HG03342 (cell line): ENCODE measurements around the gene MEF2A.

ENCODE experiments used
- ATAC-seq: cut with Tn5 transposase; IDR thresholded peaks from one replicate; pipeline ENCODE4 v1.9.1; 2021; ENCODE audit warnings: mild to moderate bottlenecking, moderate library complexity; ENCODE audit not compliant: unreplicated experiment

MEF2A gene

GRCh38 chr15:99696096-99696495 is 130.3 kb downstream of the MEF2A start:
- no peak for ATAC-seq

DNA sequence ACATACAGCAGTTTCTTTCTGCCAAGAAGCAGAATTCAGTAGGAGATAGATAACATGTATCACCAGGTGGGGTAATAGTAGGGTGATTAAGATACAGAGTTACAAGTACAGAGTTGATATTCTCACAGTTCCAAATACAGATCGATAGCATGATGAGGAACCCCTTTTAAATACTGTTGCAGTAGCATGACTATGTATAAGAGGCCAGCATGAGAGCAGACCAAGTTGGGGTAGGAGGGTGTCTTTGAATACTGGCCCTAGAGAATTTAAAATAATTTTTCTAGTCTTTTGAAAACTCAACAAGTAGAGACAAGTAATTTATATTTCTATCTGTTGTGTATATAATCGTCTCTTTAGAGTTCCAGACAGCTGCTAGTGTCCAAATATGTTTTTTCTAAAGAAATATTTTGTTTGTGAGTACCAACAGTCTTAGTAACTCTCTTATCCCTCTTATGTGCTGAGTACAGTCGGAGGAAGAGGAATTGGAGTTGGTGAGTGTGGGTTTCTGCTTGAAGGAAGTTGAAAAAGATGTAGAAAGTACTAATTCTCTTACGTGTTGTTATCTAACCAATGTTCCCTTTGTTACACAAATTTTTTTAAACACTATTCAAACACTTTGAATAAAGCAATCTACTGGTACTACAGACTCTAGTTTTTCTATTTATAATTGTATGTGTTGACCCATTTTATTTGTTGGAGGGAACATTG is 137.3 kb downstream of the MEF2A start:
- no peak for ATAC-seq

DNA sequence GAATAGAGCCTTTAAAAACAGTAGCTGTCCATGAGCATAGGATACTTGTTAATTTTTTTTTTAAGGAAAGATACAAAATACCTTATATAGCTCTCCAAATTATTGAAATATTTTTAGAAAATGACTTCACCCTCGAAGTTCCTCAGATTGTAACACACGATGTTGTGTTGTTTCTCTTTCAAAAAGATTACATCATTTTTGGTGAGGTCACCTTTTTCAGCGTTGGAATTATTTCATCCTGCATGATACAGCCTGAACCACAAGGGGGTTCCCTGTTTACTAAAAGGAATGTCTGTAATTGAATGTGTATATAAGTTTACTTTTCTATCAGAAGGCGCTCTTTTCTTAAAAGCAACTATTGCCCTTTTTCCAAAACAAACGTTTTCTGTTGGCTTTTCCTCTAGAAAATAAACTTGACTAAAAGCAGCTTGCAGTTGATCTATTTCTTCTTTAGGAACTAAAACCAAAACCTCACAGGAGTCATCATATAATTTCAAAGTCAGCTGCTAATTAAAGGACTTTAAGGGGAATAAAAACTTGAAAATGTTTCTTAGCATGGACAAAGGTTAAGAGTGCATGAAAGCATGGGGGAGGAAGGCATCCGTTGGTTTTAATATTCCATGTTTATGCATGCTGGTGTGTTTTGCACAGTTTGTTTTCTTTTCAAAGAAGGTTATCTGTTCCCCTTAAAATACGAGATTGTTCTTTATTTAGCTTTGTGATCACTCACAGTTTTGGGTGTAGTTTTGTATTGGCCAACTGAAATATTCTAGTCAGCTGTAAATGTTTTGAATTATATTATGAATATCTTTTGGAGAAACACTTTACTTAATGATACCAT is 138.0 kb downstream of the MEF2A start:
- ATAC-seq = peak; percentile 71

- ATAC-seq = peak; percentile 69
These were observed 138.7 kb downstream of the MEF2A start for GRCh38 chr15:99704444-99704838.

GRCh38 chr15:99706557-99707303 is 140.9 kb downstream of the MEF2A start:
- ATAC-seq = no peak

GRCh38 chr15:99707473-99708270 is 141.9 kb downstream of the MEF2A start:
- ATAC-seq = no peak

DNA sequence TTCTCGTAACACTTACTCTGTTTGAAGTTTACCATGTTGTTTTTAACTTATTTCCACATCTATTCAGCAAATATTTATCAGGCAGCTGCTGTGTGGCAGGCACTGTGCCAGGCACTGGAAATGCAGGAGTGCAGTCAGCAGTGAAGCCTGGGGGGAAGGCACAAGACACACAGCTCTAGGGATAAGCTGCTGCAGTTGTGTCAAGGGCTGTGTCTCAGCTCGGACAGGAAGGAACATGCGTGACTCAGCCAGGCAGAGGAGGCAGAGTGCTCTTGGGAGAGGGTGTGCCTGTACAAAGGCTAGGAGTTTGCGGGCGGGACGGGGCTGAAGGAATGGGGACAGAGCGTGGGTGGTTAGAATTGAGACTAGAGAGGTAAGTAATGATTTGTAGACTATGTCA is 142.8 kb downstream of the MEF2A start:
- ATAC-seq = no peak

DNA sequence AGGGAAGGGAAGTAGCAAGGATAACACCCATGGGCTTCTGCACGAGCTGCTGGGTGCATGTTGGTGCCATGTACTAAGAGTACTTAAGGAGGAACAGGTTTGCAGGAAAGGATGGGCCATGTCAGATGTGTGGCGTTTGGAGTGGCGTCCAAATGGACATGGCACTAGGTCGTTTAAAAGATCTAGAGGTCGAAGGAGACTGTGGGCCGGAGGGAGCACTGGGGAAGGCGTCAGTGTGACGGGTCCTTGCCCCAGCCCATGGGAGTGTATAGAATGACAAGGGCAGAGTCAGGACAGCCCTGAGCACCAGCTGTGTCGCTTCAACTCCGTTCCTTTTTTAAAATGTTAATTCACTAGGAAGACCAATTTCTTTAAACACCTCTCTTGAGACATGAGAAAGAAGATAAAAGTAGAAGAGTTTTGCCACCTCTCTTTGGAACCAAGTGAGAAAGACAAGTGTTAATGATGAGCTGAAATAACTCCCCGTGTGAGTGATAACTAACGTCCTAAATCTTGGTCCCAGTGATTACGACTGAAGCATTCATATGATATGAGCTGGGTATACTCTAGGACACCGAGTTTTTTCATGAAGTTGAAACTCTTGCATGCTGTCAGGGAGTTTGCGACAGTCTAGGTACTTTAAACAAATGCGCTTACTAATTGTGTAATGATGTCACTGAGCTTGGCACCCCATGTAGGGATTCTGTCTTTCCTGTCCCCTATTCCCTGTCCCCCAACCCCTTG is 143.6 kb downstream of the MEF2A start:
- no peak for ATAC-seq

DNA sequence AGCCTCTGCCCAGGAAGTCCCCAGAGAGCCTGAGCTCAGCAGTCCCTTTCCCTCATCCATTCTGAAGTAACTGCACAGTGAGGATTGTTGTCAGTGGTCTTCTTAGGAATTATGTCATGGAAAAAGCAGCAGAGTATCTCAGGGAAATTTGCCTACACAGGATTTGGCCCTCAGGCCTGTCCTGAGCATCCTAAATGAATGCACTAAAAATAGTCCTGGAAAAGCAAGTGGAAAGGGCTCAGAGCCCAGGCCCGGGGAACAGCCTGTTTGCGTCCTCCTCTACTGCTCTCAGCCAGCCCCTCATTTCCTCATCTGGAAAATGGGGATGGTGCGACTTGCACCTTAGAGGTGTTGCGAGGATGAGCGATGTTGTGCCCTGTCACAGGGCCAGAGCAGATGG is 145.8 kb downstream of the MEF2A start:
- ATAC-seq = no peak

DNA sequence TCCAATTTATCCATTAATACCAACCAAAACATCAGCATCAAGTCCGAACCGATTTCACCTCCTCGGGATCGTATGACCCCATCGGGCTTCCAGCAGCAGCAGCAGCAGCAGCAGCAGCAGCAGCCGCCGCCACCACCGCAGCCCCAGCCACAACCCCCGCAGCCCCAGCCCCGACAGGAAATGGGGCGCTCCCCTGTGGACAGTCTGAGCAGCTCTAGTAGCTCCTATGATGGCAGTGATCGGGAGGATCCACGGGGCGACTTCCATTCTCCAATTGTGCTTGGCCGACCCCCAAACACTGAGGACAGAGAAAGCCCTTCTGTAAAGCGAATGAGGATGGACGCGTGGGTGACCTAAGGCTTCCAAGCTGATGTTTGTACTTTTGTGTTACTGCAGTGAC is 146.6 kb downstream of the MEF2A start:
- no peak for ATAC-seq

- ATAC-seq = no peak
These were observed 150.8 kb downstream of the MEF2A start for GRCh38 chr15:99716540-99717095.

DNA sequence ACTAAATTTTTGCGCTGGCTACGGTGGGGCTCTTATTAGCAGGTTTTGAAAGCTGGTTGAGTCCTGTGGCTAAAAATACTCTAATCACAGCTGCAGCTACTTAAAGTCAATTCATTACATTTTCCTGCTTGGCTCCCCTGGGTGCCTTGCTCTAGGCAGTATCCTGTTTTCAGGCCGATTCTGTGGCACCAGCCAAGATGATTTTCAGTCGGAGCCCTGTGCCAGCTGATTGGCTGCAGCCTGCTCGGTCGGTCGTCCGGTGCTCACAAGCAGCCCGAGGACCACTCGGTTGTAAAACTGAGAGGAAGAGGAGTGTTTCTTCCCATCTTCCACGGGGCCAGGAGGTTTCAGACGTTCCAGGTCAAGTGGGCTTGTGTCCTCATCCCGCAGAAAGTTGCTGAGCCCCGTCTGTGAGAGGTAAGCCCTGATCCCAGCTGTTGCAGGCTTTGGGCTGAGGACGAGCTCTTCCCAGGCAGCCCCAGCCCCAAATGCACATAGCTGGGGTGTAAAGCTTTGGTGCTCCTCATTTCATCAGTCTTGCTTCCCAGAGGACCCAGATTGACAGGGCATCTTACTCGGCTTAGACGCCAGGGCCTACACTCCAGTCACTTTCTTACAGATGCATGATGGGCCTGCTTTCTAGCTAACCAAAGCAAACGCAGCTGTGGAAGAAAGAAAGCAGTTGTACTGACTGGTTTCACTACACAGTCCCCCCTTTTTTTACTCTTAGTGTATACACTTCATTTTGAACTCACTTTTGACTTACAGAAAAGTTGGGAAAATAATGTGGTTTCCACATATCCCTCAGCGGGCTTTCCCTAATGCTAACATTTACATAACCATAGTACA is 151.6 kb downstream of the MEF2A start:
- peak; percentile 27 for ATAC-seq

- ATAC-seq = no peak
These were observed 152.6 kb downstream of the MEF2A start for GRCh38 chr15:99718421-99718820.

DNA sequence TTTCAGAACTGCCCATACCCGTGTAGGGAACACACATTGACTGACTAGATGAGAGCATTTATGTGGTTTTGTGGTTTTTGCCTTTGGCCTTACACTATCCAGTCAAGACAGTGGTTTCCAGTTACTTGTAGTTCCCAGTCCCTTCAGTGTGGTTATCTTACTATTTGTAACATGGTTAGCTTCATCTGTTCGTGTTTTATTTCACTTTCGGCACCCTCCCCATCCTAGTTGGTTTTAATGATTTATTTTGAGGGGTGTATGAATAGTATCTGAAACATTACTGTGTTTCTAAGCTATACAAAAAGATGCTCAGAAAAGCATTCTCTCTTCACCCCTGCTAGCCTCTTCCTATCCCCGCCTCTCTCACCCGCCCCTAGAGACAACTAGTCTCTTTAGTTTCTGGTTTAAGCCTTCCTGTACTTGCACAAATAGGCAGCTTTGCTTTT is 153.3 kb downstream of the MEF2A start:
- peak; percentile 84 for ATAC-seq

DNA sequence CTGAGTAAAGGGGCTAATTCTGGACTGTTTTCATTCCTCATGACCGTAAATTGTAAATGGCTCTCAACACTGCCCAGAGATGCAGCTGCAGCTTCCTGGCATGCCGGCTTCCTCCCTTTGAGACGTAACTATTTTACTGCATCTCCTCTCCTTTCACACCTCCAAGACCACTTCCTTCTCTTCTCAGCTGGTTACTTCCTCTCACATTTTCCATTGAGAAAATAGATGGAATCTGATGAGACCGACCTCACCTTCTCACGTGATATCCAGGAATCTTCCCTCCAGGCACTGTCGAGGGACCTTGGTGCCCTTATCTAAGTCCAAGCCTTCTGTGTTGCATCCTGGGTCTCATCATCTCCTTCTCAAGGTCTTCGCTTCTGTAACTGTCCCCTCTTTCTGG is 154.7 kb downstream of the MEF2A start:
- ATAC-seq = no peak

- no peak for ATAC-seq
These were observed 155.5 kb downstream of the MEF2A start for GRCh38 chr15:99721104-99721778.

- no peak for ATAC-seq
These were observed 156.1 kb downstream of the MEF2A start for GRCh38 chr15:99721896-99722295.

- ATAC-seq = no peak
These were observed 156.6 kb downstream of the MEF2A start for GRCh38 chr15:99722406-99722805.
